HEK293T (cell line): ENCODE measurements around the gene NSDHL.

Source experiments
- CTCF ChIA-PET: fragments of 350-600 bp; formaldehyde crosslinking; extraction: SDS; loops from one replicate; lab custom pipeline; 2021; ENCODE audit warnings: antibody characterized with exemption, inconsistent platforms; lab: Yijun Ruan, JAX
- POLR2A ChIA-PET: fragments of 350-600 bp; formaldehyde crosslinking; extraction: SDS; loops from one replicate; lab custom pipeline; 2020; ENCODE audit warnings: antibody characterized with exemption, inconsistent platforms; lab: Yijun Ruan, JAX
- DNase-seq: peaks from one replicate; pipeline ENCODE4 v3.0.0; 2012; ENCODE audit warnings: mixed read lengths; ENCODE audit errors: extremely low spot score
- ARNT ChIP-seq: fragments of 450-650 bp; IDR thresholded peaks from 2 replicates; pipeline ENCODE4 v1.6.1; 2017; ENCODE audit warnings: mild to moderate bottlenecking
- BHLHE40 ChIP-seq: fragments of 450-650 bp; IDR thresholded peaks from 2 replicates; pipeline ENCODE4 v1.6.1; 2016; ENCODE audit warnings: mild to moderate bottlenecking, moderate library complexity, borderline replicate concordance
- CTBP1 ChIP-seq: fragments of 450-650 bp; IDR thresholded peaks from 2 replicates; pipeline ENCODE4 v1.6.1; 2016; ENCODE audit warnings: borderline replicate concordance
- ELF4 ChIP-seq: fragments of 450-650 bp; IDR thresholded peaks from 2 replicates; pipeline ENCODE4 v1.6.1; 2017; ENCODE audit warnings: antibody characterized with exemption
- FOXA1 ChIP-seq: fragments of 450-650 bp; IDR thresholded peaks from 2 replicates; pipeline ENCODE4 v1.6.1; 2016; ENCODE audit warnings: mild to moderate bottlenecking
- FOXK2 ChIP-seq: fragments of 450-650 bp; IDR thresholded peaks from 2 replicates; pipeline ENCODE4 v1.6.1; 2016; ENCODE audit warnings: mild to moderate bottlenecking
- FOXM1 ChIP-seq: fragments of 450-650 bp; IDR thresholded peaks from 2 replicates; pipeline ENCODE4 v1.6.1; 2017; ENCODE audit warnings: mild to moderate bottlenecking, borderline replicate concordance
- HDGF ChIP-seq: fragments of 450-650 bp; IDR thresholded peaks from 2 replicates; pipeline ENCODE4 v1.6.1; 2017; ENCODE audit warnings: antibody characterized with exemption, borderline replicate concordance
- L3MBTL2 ChIP-seq: fragments of 450-650 bp; conservative IDR thresholded peaks from 2 replicates; pipeline ENCODE4 v1.6.1; 2016; ENCODE audit warnings: mild to moderate bottlenecking
- LEF1 ChIP-seq: fragments of 450-650 bp; IDR thresholded peaks from 2 replicates; pipeline ENCODE4 v1.6.1; 2017; ENCODE audit warnings: mild to moderate bottlenecking, borderline replicate concordance
- NFRKB ChIP-seq: fragments of 450-650 bp; IDR thresholded peaks from 2 replicates; pipeline ENCODE4 v1.6.1; 2016; ENCODE audit warnings: mild to moderate bottlenecking, moderate library complexity
- SP1 ChIP-seq: fragments of 450-650 bp; IDR thresholded peaks from 2 replicates; pipeline ENCODE4 v1.6.1; 2017
- SUZ12 ChIP-seq: fragments of 450-650 bp; IDR thresholded peaks from 2 replicates; pipeline ENCODE4 v1.6.1; 2016; ENCODE audit warnings: mild to moderate bottlenecking
- TARDBP ChIP-seq: fragments of 450-650 bp; IDR thresholded peaks from 2 replicates; pipeline ENCODE4 v1.6.1; 2016
- ZNF384 ChIP-seq: fragments of 450-650 bp; IDR thresholded peaks from 2 replicates; pipeline ENCODE4 v1.6.1; 2016
- TF ChIP-seq, protein P1 (sequence below): fragments of 450-650 bp; IDR thresholded peaks from 2 replicates; pipeline ENCODE4 v1.6.1; 2016

Gene NSDHL

DNA sequence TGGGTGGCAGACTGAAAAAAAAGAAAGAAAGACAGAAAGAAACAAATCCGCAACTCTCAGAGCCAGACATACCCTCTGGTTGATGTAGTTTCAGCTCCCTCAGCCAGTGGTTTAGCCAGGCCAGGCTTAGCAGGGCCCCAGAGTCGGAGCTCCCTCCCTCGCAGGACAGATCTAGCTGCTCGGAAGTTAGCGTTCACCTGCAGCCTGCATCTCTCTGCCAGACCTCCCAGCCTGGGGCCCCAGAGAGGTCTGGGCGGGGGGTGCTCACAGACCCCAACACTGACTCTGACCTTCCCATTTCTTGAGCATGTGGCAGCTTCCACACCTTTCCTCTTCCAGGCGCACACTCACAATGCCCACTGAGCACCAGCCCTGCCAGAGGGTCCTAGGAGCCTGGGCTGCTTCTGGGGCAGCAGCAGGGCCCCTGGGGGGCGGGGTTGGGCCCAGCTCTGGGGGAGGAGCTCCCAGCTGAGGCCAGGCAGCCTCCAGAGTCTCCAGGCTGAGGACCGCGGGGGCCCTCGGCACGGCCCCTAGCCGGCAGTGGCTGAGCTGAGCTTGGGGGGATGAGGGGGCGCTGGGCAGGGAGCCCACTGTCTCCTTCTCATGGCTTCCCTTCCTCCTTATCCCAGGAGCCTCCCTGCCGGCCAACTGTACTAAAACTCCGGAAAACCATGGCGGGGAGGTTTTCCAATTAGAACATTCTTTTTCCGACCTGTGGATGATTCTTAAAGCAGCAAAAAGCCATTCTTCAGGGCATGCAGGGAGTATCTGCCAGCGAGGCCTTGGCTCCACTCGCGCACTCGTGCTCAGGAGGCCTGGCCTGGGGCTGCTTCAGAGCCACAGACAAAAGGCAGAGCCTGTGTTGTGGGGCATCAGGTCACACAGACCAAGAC is 62.4 kb downstream of the NSDHL start:
- ChIA-PET CTCF (interaction anchor here (0.6 kb wide), 1 partner anchor 235 kb away, joined by 3 read pairs; no protein-coding TSS in a partner anchor), POLR2A (no interaction called here)
- DNase-seq, result no peak
- TF ChIP-seq ELF4 (no peak), BHLHE40 (no peak), L3MBTL2 (no peak), FOXM1 (no peak), TARDBP (no peak), SP1 (no peak), SUZ12 (no peak), NFRKB (no peak), ZNF384 (no peak), FOXK2 (no peak), ARNT (no peak), HDGF (no peak), CTBP1 (no peak), FOXA1 (no peak), LEF1 (no peak)
- TF ChIP-seq, protein P1, sequence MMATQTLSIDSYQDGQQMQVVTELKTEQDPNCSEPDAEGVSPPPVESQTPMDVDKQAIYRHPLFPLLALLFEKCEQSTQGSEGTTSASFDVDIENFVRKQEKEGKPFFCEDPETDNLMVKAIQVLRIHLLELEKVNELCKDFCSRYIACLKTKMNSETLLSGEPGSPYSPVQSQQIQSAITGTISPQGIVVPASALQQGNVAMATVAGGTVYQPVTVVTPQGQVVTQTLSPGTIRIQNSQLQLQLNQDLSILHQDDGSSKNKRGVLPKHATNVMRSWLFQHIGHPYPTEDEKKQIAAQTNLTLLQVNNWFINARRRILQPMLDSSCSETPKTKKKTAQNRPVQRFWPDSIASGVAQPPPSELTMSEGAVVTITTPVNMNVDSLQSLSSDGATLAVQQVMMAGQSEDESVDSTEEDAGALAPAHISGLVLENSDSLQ, result no peak

DNA sequence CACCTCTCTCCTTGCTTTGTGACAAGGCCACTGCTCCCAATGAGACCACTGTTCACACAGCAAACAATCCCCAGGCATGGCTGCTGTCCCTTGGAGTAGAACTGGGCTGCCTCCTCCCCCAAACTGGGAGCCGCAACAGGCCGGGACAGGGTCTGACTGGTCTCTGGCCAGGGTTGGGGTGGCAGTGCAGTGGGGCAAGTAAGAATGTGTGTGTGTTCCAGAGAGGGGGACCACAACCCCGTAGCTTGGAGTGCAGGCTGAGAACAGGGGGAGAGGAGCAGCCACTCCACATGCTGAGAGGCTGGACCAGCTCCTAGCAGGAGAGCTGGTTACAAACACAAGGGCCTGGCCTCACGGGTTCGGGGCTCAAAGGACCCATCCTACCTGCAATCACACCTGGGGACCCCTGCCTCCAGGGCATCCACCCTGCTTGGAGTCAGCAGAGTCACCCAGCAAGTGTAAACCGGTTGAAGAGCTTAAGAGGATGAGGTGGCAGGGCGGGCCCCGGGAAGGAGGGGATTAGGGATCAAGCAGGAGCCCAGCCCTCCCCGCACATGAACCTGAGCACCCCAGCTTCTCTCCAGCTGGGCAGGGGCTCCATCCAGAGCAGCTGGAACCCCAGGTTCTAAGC is 63.2 kb downstream of the NSDHL start:
- CTCF ChIA-PET, result interaction anchor here (1.3 kb wide), 1 partner anchor 73 kb away, joined by 4 read pairs; no protein-coding TSS in a partner anchor
- POLR2A ChIA-PET, result interaction anchor here (0.8 kb wide), 1 partner anchor 13 kb away, joined by 3 read pairs; no protein-coding TSS in a partner anchor

DNA sequence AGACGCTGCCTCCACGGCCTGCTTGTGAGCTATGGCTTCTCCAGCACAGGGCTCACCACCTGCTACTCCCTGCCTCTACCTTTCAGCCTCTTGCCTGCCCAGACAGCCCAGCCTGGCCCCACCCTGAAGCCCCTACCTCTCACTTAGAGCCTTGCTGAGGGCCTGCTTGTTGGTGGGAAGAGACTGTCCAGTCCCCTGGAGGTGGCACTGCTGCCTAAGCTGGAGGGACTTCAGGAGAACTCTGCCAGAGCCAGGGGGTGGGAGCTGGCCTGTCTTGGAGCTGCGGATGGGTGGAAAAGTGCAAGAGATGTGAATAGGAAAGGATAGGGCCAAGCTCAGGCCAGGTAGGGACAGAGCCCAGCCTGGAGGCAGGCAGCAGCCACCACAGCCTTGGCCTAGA is 64.3 kb downstream of the NSDHL start:
- ChIA-PET POLR2A (no interaction called here), CTCF (interaction anchor here (0.9 to 1.3 kb wide), 2 partner anchors 17 to 74 kb away, joined by 3 to 4 read pairs; no protein-coding TSS in a partner anchor)
- DNase-seq, result no peak

More for the DNA sequence above, 63.2 kb downstream of the NSDHL start:
- no peak for DNase-seq
- TF ChIP-seq ZNF384 (no peak), LEF1 (no peak), NFRKB (no peak), TARDBP (no peak), L3MBTL2 (no peak), BHLHE40 (no peak)

DNA sequence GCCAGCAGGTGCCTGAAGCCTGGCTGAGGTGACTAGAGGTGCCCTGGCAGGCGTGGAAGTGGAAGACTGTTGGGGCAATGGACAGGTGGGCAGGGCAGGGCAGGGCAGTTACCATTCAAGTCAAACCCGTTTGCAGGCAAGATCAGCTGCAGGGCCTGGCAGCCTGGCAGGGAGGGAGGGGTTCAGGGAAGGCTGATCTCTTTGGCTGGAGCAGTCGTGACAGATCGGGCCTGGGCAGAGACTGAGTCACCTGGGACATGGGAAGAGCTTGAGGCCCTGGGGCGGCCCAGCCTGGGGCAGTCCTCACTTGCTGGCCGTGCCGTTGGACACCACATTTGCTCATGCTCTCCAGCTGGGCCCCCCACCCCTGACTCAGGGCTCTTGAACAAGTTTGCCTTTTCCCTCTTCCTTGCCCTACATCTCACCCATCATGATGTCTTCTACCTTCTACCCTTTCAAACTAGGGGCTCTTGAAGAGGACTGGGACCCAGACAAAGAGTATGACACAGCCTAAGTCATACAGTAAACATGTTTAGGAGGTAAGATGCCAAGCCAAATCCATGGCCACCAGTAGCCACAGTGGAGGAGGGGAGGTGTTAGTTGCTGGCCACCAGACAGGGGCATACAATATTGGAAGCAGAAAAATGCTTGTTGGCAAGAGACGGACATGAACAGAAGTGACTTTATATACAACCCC is 65.0 kb downstream of the NSDHL start:
- POLR2A ChIA-PET, result no interaction called here
- no peak for TF ChIP-seq SP1
- TF ChIP-seq, protein P1, result no peak
- TF ChIP-seq FOXK2, result no peak
- TF ChIP-seq L3MBTL2, result no peak
- no peak for TF ChIP-seq FOXM1
- no peak for TF ChIP-seq LEF1
- no peak for TF ChIP-seq ARNT
- TF ChIP-seq ELF4, result no peak
- no peak for TF ChIP-seq ZNF384
- TF ChIP-seq SUZ12, result no peak
- TF ChIP-seq HDGF, result no peak
- TF ChIP-seq TARDBP, result no peak
- no peak for TF ChIP-seq CTBP1
- no peak for TF ChIP-seq NFRKB
- no peak for TF ChIP-seq BHLHE40
- CTCF ChIA-PET, result no interaction called here
- no peak for DNase-seq

More for the DNA sequence above, 64.3 kb downstream of the NSDHL start:
- no peak for TF ChIP-seq SUZ12

DNA sequence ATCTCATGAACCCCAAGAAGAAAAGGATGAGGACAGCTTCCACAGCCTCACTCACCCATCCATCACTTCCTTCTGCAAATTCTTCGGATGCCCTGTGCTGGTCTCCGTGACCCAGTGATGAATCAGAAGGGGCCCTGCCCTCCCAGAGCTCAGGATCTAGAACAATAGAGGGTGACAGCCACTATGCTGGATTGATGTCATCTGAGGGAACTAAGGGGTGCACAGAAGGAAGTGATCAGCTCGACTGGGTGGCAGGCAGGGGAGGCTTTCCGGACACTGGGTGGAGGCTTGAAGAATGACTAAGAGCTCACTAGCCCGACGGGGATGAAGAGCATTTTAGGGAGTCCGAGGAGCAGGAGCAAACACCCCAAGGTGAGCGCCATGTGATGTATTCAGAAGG is 65.6 kb downstream of the NSDHL start:
- TF ChIP-seq ZNF384, result no peak
- TF ChIP-seq SUZ12, result no peak
- TF ChIP-seq BHLHE40, result no peak
- TF ChIP-seq CTBP1, result no peak
- TF ChIP-seq, protein P1, result no peak
- no peak for TF ChIP-seq ELF4
- no peak for TF ChIP-seq ARNT
- no peak for TF ChIP-seq L3MBTL2
- TF ChIP-seq FOXA1, result no peak
- TF ChIP-seq FOXM1, result no peak
- TF ChIP-seq LEF1, result no peak
- no peak for TF ChIP-seq SP1
- ChIA-PET POLR2A (no interaction called here), CTCF (no interaction called here)
- no peak for DNase-seq
